ENCODE data around the gene AVP.

The AVP gene

DNA sequence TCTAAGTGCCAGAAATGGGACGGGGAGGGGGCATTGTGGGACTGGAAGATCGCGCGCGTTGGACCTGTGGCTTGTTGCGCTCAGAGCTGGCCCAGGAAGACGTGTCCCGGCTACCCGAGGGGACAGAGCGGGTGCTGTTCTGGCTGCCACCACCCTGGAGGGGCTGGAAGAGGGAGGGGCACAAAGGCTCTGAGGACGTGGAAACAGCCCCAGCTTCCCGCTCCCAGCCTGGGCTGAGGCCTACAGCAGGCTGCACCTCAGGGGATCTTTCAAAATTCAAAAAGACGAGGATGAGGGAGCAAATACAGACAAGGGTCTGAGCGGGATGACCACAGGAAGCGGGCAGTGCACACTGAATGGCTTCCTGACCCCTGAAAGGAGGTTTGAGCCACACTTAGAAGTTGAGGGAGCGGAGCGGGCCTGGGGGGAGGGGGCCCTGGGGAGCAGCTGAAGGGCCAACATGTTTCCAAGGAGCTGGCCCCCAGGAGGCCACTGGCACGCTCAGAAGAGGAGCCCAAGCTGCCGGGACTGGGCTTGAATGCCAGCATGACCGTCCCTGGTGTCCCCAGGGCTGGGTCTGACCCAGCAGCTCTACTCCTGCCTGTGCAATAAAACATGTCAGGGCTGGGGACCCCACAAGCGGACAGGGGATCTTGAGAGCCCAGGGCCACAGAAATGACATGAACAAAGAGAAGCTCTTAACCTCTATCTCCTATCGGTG lies 11.8 kb downstream of the AVP start:
- in situ Hi-C loops (cut with MboI; ENCODE audit: low sequenced_read_pairs, unreplicated experiment) = no loop called here
- TF ChIP-seq, protein P1, sequence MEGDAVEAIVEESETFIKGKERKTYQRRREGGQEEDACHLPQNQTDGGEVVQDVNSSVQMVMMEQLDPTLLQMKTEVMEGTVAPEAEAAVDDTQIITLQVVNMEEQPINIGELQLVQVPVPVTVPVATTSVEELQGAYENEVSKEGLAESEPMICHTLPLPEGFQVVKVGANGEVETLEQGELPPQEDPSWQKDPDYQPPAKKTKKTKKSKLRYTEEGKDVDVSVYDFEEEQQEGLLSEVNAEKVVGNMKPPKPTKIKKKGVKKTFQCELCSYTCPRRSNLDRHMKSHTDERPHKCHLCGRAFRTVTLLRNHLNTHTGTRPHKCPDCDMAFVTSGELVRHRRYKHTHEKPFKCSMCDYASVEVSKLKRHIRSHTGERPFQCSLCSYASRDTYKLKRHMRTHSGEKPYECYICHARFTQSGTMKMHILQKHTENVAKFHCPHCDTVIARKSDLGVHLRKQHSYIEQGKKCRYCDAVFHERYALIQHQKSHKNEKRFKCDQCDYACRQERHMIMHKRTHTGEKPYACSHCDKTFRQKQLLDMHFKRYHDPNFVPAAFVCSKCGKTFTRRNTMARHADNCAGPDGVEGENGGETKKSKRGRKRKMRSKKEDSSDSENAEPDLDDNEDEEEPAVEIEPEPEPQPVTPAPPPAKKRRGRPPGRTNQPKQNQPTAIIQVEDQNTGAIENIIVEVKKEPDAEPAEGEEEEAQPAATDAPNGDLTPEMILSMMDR (IDR thresholded peaks at IDR 0.05; ENCODE audit: borderline replicate concordance, control extremely low read depth, extremely low read depth, insufficient read depth, missing control alignments) = no peak
- peak; percentile 13 for DNase-seq (ENCODE audit: low spot score)

DNA sequence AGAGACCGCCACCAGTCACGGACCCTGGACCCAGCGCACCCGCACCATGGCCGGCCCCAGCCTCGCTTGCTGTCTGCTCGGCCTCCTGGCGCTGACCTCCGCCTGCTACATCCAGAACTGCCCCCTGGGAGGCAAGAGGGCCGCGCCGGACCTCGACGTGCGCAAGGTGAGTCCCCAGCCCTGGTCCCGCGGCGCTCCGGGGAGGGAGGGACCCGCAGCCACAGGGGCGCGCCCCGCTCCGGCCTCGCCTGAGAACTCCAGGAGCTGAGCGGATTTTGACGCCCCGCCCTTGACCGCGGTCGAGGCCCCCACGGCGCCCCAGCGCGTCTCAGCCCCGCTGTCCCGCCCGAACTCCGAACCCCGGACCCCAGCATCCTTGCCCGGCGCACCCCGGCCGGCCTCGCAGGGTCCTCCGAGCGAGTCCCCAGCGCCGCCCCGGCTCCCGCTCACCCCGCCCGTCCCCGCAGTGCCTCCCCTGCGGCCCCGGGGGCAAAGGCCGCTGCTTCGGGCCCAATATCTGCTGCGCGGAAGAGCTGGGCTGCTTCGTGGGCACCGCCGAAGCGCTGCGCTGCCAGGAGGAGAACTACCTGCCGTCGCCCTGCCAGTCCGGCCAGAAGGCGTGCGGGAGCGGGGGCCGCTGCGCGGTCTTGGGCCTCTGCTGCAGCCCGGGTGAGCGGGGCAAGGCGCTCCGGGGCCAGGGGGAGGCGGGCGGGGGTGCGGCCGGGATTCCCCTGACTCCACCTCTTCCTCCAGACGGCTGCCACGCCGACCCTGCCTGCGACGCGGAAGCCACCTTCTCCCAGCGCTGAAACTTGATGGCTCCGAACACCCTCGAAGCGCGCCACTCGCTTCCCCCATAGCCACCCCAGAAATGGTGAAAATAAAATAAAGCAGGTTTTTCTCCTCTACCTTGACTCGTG lies 12.7 kb downstream of the AVP start, which contains the start of gene OXT:
Gene OXT, plus strand, starts transcription at position 11 of the 920 bp plus-strand sequence. Its CDS starts 36 bp downstream, at position 47.
- TF ChIP-seq, protein P1 (IDR thresholded peaks at IDR 0.05; ENCODE audit: borderline replicate concordance, control extremely low read depth, extremely low read depth, insufficient read depth, missing control alignments) = no peak
- DNase-seq (ENCODE audit: low spot score) = peak; percentile 62
- in situ Hi-C loops (cut with MboI; ENCODE audit: low sequenced_read_pairs, unreplicated experiment) = no loop called here

DNA sequence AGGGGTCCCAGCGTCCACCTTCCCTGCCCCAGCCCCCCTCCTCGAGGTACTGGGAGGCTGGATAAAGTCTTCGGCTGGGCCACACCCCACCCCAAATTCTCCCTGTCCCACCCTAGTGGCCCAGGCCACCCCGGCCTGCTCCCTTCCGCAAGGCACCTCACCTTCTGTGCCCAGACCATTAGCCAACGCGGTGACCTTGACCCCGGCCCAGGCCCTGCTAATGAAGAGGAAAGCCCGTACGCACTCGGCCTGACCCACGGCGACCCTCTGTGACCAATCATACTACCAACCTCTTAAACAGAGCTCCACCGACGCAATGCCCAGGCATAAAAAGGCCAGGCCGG lies 13.3 kb downstream of the AVP start:
- DNase-seq (ENCODE audit: low spot score) = no peak
- TF ChIP-seq, protein P1 (IDR thresholded peaks at IDR 0.05; ENCODE audit: borderline replicate concordance, control extremely low read depth, extremely low read depth, insufficient read depth, missing control alignments) = no peak
- in situ Hi-C loops (cut with MboI; ENCODE audit: low sequenced_read_pairs, unreplicated experiment) = no loop called here

DNA sequence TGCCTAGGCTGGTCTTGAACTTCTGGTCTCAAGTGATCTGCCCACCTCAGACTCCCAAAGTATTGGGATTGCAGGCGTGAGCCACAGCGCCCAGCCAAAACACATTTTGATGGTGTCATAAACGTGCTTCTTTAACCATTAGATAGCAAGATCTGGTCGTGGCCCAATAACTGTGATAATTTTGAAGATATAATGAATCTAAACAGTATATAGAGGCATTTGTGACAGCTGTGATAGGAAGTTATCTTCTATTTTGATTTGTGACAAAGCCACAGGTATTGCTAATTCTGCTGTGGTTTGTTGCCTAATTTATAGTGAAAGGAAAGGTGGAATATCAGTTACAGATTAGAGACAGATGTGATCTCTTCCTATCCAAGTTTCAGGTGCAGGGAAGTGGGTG lies 13.8 kb downstream of the AVP start:
- in situ Hi-C loops (cut with MboI; ENCODE audit: low sequenced_read_pairs, unreplicated experiment) = no loop called here
- DNase-seq (ENCODE audit: low spot score) = no peak
- TF ChIP-seq, protein P1 (IDR thresholded peaks at IDR 0.05; ENCODE audit: borderline replicate concordance, control extremely low read depth, extremely low read depth, insufficient read depth, missing control alignments) = no peak

DNA sequence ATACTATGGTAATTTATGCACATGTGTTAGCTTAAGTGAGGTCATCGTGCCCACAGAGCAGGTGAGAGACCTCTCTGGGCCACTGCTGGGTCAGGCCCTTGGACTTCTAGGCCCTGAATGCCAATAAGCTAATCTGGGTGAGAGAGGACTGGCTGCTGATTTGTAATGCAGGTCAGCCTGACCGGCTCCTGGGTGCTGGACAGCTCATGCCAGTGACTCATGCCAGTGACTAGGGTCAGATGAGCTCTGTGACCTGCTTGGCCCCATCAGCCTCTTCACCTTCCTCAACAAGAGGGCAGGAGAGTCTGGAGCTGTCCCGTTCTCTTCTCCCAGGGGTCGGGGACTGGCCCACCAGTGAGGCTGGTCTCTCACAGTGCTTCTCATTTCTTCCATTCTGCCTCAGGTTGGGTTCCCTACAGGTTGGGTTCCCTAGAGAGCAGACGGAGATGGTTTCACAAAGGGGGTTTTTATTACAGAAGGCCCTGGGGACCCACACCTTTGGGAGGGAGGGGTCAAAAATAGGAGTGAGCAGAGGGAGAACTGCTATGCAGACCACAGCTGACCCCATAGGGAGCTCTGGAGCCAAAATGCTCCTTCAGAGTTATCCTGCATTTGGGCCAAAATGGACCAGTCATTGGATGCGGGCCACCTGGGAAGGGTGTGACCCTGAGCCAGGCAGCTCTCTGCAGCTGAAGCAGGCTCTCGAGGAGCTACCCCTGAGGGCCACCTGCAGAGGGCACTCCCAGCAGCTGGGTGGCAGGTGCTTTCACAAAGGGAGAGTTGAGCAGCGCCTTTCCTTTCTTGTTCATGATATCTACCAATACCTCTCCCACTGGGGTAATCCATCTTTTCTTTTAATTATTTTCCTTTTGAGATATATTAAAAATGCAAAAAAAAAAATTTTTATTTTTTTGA lies 15.3 kb downstream of the AVP start:
- no peak for DNase-seq (ENCODE audit: low spot score)
- TF ChIP-seq, protein P1 (IDR thresholded peaks at IDR 0.05; ENCODE audit: borderline replicate concordance, control extremely low read depth, extremely low read depth, insufficient read depth, missing control alignments) = no peak
- in situ Hi-C loops (cut with MboI; ENCODE audit: low sequenced_read_pairs, unreplicated experiment) = no loop called here

DNA sequence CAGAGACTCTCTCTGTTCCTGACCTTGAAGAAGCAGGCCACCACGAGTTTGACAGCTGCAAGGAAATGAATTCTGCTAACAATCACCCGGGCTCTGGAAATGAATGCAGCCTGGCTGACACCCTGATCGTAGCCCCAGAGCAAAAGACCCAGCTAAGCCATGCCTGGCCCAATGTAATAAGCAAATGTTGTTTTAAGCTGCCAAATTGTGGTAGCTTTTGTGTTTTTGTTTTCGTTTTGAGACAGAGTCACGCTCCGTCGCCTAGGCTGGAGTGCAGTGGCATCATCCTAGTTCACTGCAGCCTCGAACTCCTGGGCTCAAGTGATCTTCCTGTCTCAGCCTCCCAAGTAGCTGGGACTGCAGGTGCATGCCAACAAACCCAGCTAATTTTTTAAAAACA lies 16.4 kb downstream of the AVP start:
- TF ChIP-seq, protein P1 (IDR thresholded peaks at IDR 0.05; ENCODE audit: borderline replicate concordance, control extremely low read depth, extremely low read depth, insufficient read depth, missing control alignments) = no peak
- in situ Hi-C loops (cut with MboI; ENCODE audit: low sequenced_read_pairs, unreplicated experiment) = no loop called here
- no peak for DNase-seq (ENCODE audit: low spot score)
